Fibroblast of pulmonary artery (primary cell): ENCODE data around the gene PPP1R26.
"Not testable (repeated sequence)": the region's sequence is repeated elsewhere in the genome, so short reads cannot be mapped to it uniquely, and the experiment has no call there.

ENCODE experiments used
- DNase-seq: peaks from one replicate; pipeline ENCODE4 v3.0.0-alpha.2; 2010; ENCODE audit warnings: low read depth
- H3K4me3 ChIP-seq: replicated peaks from 2 replicates; pipeline ENCODE4 v1.5.1; 2011; ENCODE audit warnings: low read depth, mild to moderate bottlenecking, control low read depth, low read length, moderate library complexity
- CTCF ChIP-seq: IDR thresholded peaks from 2 replicates; pipeline ENCODE4 v1.5.1; 2011; ENCODE audit warnings: mild to moderate bottlenecking, control low read depth, low read length, inconsistent platforms; ENCODE audit errors: missing control alignments

PPP1R26 gene

GRCh38 chr9:135509458-135509857 is 29.9 kb downstream of the PPP1R26 start:
- no peak for TF ChIP-seq CTCF
- no peak overlapping the region for H3K4me3 ChIP-seq
- no peak for DNase-seq

GRCh38 chr9:135512241-135512603 is 32.6 kb downstream of the PPP1R26 start:
- H3K4me3 ChIP-seq, result no peak overlapping the region
- no peak for TF ChIP-seq CTCF
- DNase-seq, result no peak

GRCh38 chr9:135512904-135513303 is 33.3 kb downstream of the PPP1R26 start:
- H3K4me3 ChIP-seq, result no peak overlapping the region
- no peak for DNase-seq
- TF ChIP-seq CTCF, result no peak

GRCh38 chr9:135513351-135513846 is 33.8 kb downstream of the PPP1R26 start:
- TF ChIP-seq CTCF, result no peak
- no peak overlapping the region for H3K4me3 ChIP-seq
- DNase-seq, result no peak

- not testable (repeated sequence) for H3K4me3 ChIP-seq, DNase-seq
Observed at GRCh38 chr9:135513906-135514305, 34.3 kb downstream of the PPP1R26 start.

- no peak for TF ChIP-seq CTCF
- no peak for DNase-seq
- H3K4me3 ChIP-seq, result no peak overlapping the region
Observed at GRCh38 chr9:135514342-135515082, 34.9 kb downstream of the PPP1R26 start.

GRCh38 chr9:135515083-135515951 is 35.7 kb downstream of the PPP1R26 start:
- H3K4me3 ChIP-seq, result no peak overlapping the region
- TF ChIP-seq CTCF, result no peak
- DNase-seq, result no peak
